GM10847 (cell line): ENCODE measurements around the gene GRPEL2.

Experiments used
- POLR2A ChIP-seq: IDR thresholded peaks from 2 replicates; pipeline ENCODE4 v1.6.1; 2011; ENCODE audit not compliant: insufficient read length; ENCODE audit errors: extremely low read depth

Gene GRPEL2

DNA sequence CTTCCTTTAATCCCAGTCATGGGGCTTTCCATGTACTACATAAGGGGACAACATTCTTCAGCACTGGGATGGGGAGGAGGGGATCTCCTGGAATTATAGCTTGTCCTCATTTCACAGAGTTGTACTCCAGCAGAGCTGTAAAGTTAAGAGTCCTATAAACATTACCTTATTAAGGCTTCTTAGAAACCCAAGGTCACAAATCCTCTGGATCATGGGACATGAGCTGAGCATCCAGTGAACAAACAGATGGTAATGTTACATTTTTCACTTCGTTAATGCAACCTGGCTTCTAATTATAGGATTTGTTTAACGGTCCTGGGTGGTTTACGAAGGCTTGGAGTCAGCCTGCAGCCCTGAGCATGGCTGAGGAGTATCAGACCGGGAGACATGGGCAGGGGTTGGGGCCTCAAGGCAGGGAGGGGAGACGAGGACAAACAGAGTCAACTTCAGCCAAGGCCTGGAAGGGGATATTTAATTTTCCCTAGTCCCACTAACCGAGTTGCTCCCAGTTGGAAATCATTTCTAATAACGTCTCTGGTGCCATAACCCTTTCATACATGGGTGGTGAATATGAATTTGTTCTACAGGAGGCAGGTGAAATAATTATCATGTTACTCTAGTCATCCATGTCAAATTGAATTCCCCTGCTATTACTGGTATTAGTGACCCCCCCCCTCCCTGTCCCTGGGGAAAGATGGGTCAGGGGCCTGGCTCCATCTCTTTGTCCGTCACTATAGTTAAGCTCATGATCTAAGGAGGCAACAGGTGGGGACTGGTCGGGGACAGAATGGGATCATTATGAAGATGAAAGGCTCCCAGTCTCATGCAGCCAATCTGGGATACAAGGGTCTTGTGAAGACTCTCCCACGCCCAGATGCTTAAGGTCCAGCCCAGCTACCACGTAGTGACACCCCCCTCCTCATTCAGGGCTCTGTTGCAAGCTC lies 44.5 kb downstream of the GRPEL2 start:
- TF ChIP-seq POLR2A, result no peak

- TF ChIP-seq POLR2A, result no peak
These were observed 46.2 kb downstream of the GRPEL2 start for GRCh38 chr5:149391524-149391923.

- no peak for TF ChIP-seq POLR2A
These were observed 47.4 kb downstream of the GRPEL2 start for GRCh38 chr5:149392718-149393117.

GRCh38 chr5:149397530-149397929 lies 52.2 kb downstream of the GRPEL2 start:
- no peak for TF ChIP-seq POLR2A

DNA sequence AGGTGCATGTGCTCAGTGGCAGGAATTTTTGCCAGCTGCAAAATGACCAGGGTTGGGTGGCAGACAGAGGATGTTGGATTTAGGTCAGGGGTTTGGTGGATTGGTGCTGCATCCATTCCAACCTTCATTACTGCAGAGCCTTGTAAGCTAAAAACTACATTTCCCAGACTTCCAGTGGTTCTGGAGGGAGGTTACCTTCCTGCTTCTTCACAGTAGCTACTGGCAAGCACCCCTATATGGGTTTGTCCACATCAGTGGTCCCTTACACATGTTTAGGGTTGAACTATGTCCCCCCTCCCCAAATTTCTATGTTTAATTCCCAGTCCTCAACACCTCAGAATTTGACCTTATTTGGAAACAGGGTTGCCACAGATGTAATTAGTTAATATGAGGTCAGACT lies 54.5 kb downstream of the GRPEL2 start:
- TF ChIP-seq POLR2A, result no peak

- no peak for TF ChIP-seq POLR2A
These were observed 55.0 kb downstream of the GRPEL2 start for GRCh38 chr5:149400304-149400703.

- TF ChIP-seq POLR2A, result no peak
These were observed 55.8 kb downstream of the GRPEL2 start for GRCh38 chr5:149401051-149401450.

- no peak for TF ChIP-seq POLR2A
These were observed 57.0 kb downstream of the GRPEL2 start for GRCh38 chr5:149402291-149402690.
